Caki2 (cell line): ENCODE data around the gene IKZF1. TPM values are rescaled to one million over a fixed set of nuclear protein-coding genes. Genes with fewer than 3 reads are reported as not detected.

Experiments used
- DNase-seq: peaks from one replicate; pipeline ENCODE4 v3.0.0-alpha.2; 2015; ENCODE audit warnings: low read depth
- in situ Hi-C: cut with HindIII; loops from 2 replicates; pipeline ENCODE4 v1.10.0; 2016; ENCODE audit warnings: low sequenced_read_pairs, low pct_unique_long_range_greater_than_20kb, mixed read lengths
- total RNA-seq: library from RNA; depleted of rRNA; stranded (reverse); fragments of >200 nt; shearing (Covaris generic); gene quantifications from 2 replicates; pipeline ENCODE4 v1.2.3, GENCODE V29; 2014; ENCODE audit warnings: low replicate concordance

Gene IKZF1
- total RNA-seq, 1 experiment from 2014 or later = not detected

- DNase-seq = no peak
- in situ Hi-C loops = no loop called here
Observed at GRCh38 chr7:50305583-50306493, 1.3 kb downstream of the IKZF1 start.

- in situ Hi-C loops = no loop called here
- no peak for DNase-seq
Observed at GRCh38 chr7:50306494-50307367, 2.2 kb downstream of the IKZF1 start.

- in situ Hi-C loops = no loop called here
- DNase-seq = no peak
Observed at GRCh38 chr7:50307368-50308032, 3.0 kb downstream of the IKZF1 start.

- in situ Hi-C loops = no loop called here
- no peak for DNase-seq
Observed at GRCh38 chr7:50308203-50308531, 3.7 kb downstream of the IKZF1 start.

- DNase-seq = no peak
- in situ Hi-C loops = no loop called here
Observed at GRCh38 chr7:50308532-50309385, 4.2 kb downstream of the IKZF1 start.

GRCh38 chr7:50309721-50310120 is 5.2 kb downstream of the IKZF1 start:
- no peak for DNase-seq
- in situ Hi-C loops = no loop called here

- no peak for DNase-seq
- in situ Hi-C loops = no loop called here
Observed at GRCh38 chr7:50310361-50310760, 5.8 kb downstream of the IKZF1 start.

- in situ Hi-C loops = no loop called here
- no peak for DNase-seq
Observed at GRCh38 chr7:50310956-50311355, 6.4 kb downstream of the IKZF1 start.

- in situ Hi-C loops = no loop called here
Observed at GRCh38 chr7:50312250-50313162, 8.0 kb downstream of the IKZF1 start.

GRCh38 chr7:50314836-50315592 is 10.5 kb downstream of the IKZF1 start:
- DNase-seq = no peak
- in situ Hi-C loops = no loop called here

More at GRCh38 chr7:50312250-50313162, 8.0 kb downstream of the IKZF1 start:
- no peak for DNase-seq

GRCh38 chr7:50315739-50316671 is 11.5 kb downstream of the IKZF1 start:
- in situ Hi-C loops = no loop called here
- DNase-seq = no peak

GRCh38 chr7:50317221-50317678 is 12.7 kb downstream of the IKZF1 start:
- no peak for DNase-seq
- in situ Hi-C loops = no loop called here

GRCh38 chr7:50317697-50318669 is 13.5 kb downstream of the IKZF1 start:
- in situ Hi-C loops = no loop called here
- no peak for DNase-seq

- in situ Hi-C loops = no loop called here
- DNase-seq = no peak
Observed at GRCh38 chr7:50321487-50322067, 17.1 kb downstream of the IKZF1 start.
